Renal pelvis (tissue), 12 donors: Measurements from ENCODE around the gene CABYR. TPM values are rescaled to one million over a fixed set of nuclear protein-coding genes. Genes with fewer than 3 reads are reported as not detected.
A peak's percentile ranks its signal among the peaks of the same experiment; 100 is the strongest.

Experiments used
- DNase-seq: peaks from one replicate; pipeline ENCODE4 v3.0.0-alpha.2; 2013
- long read RNA-seq, 16 experiments: transcript quantifications; one replicate each; lab custom pipeline, GENCODE V29; 2026
- polyA plus RNA-seq, 3 donors: library from polyadenylated mRNA; unstranded; fragments of 120-200 nt; gene quantifications; one replicate each; pipeline ENCODE4 v1.2.1, GENCODE V29; 2013; ENCODE audit not compliant: insufficient read length in 3 of 3

CABYR gene, protein sequence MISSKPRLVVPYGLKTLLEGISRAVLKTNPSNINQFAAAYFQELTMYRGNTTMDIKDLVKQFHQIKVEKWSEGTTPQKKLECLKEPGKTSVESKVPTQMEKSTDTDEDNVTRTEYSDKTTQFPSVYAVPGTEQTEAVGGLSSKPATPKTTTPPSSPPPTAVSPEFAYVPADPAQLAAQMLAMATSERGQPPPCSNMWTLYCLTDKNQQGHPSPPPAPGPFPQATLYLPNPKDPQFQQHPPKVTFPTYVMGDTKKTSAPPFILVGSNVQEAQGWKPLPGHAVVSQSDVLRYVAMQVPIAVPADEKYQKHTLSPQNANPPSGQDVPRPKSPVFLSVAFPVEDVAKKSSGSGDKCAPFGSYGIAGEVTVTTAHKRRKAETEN
- polyA plus RNA-seq = 10 to 100 TPM in 1 of 3 donors, 1 to 10 TPM in 2; 6.2 to 10.5 (median 7.0) TPM
- long read RNA-seq, donor 1, partial matches to known transcripts = 0 of 1 reads
- long read RNA-seq, donor 1, other reads (novel, unspliced or antisense) = 0 of 1 reads
- long read RNA-seq, donor 2, partial matches to known transcripts = 17 of 26 reads
- long read RNA-seq, donor 2, other reads (novel, unspliced or antisense) = 7 of 26 reads
- long read RNA-seq, donor 3 = 0 reads
- long read RNA-seq, donor 4 = 0 reads
- long read RNA-seq, donor 5 = 0 reads
- long read RNA-seq, donor 6, partial matches to known transcripts = 0 of 3 reads
- long read RNA-seq, donor 6, other reads (novel, unspliced or antisense) = 0 of 3 reads
- long read RNA-seq, donor 7, partial matches to known transcripts = 0 of 1 reads
- long read RNA-seq, donor 7, other reads (novel, unspliced or antisense) = 0 of 1 reads
- long read RNA-seq, donor 8, partial matches to known transcripts = 0 of 1 reads
- long read RNA-seq, donor 8, other reads (novel, unspliced or antisense) = 0 of 1 reads
- long read RNA-seq, donor 9 = 0 reads
- long read RNA-seq, donor 10, partial matches to known transcripts = 18 of 26 reads
- long read RNA-seq, donor 10, other reads (novel, unspliced or antisense) = 6 of 26 reads
- long read RNA-seq, donor 11, partial matches to known transcripts = 0 of 1 reads
- long read RNA-seq, donor 11, other reads (novel, unspliced or antisense) = 0 of 1 reads
- long read RNA-seq, donor 12, partial matches to known transcripts = 0 of 1 reads
- long read RNA-seq, donor 12, other reads (novel, unspliced or antisense) = 0 of 1 reads
- long read RNA-seq, donor 13, partial matches to known transcripts = 0 of 1 reads
- long read RNA-seq, donor 13, other reads (novel, unspliced or antisense) = 0 of 1 reads
- long read RNA-seq, donor 14 = 0 reads
- long read RNA-seq, donor 15 = 0 reads
- long read RNA-seq, donor 16, partial matches to known transcripts = 0 of 1 reads
- long read RNA-seq, donor 16, other reads (novel, unspliced or antisense) = 0 of 1 reads

DNA sequence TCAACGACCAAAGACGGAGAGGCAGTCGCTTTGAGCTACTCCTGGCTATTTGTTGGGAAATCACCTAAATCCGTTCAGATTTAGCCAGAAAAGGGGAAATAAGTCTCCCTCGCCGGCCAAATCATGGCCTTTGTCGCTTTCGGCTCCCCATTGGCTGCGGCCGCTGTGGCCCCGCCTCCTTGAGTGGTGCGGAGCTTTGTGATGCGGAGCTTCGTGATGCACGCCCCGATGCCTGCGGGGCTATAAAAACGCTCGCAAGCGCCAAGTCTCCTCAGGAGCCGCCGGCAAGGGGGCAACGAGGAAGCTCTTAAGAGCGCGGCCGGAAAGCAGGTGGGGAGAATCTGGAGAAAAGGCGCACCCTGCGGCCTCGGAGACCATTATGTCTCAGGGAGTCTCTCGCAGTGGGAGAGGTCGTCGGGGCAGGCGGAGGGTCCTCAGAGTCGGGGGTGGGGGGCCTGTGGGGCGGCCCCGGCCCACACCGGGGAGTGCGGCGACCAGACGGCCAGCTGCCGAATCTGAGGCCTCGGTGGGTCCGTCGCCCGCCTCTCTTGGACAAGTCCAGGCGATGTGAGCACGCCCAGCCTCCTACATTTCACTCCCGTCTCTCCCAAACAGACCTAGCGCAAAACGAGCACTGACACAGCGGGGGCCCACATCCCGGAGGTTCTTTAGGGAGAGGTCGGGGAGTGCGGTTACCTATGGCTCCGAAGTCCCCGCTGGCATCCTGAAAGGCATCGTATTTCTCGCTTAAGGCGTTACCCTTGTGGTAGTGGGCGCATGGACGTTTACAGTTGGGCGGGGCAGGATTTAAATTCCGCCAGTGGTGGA, at the start of gene CABYR:
TSS of gene CABYR (plus strand) at position 274 of the 828 bp plus-strand sequence. CDS start 4,053 bp downstream, outside the sequence.
- DNase-seq = peak; percentile 86

DNA sequence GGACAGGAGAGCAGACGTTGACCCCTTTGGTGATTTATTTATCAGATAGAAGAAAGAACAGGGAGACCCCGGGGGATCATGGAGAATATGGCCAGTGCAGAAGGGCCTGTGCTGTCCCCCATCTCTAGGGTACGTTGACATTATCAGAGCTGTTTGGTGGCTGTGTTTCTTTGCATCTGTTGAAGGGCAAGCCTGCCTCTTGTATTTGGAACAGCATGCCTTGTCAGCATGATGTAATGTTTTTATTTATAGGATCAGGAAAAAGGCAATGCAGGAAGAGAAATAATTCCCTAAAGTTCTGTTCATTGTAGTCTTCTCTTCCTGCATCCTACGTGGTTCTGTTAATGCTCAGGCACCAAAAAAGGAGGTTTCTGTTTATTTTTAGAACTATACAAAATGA, 49.8 kb upstream of the CABYR start:
- no peak for DNase-seq

DNA sequence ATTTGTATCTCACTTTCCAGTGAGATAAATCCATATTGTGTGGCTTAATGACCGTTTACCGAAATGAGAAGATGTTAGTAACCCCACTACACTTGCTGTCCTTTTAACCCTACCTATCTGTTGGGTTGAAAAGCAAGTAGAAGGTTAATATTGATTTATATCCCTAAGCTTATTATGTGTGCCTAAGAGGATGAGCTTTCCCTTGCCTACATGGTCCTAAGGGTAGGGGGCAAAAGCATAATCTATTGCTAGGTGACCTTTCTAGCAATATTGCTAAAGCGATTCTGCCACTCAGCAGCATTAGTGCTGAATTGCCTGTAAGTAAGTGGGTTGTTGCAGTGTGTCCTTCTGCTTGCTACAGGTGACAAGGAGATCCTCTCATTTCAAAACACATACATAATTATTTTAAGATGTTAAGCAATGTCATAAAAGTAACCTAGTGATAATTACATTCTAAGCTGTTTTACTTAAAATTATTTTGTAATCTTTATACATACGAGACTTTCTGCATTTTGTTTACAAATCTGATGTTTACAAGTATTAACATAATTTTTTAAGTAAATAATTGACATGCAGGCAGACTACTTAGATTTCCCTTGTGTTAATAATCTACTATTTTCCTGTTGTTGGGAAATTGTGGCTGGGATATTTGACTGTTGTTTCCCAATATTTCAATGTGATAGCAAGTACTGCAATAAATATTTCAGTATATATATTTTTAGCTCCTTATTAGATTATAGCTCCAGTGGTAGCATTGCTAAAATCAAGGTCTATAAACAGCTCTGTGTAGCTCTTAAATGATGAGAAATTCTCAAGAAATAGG, 49.1 kb upstream of the CABYR start:
- no peak for DNase-seq

DNA sequence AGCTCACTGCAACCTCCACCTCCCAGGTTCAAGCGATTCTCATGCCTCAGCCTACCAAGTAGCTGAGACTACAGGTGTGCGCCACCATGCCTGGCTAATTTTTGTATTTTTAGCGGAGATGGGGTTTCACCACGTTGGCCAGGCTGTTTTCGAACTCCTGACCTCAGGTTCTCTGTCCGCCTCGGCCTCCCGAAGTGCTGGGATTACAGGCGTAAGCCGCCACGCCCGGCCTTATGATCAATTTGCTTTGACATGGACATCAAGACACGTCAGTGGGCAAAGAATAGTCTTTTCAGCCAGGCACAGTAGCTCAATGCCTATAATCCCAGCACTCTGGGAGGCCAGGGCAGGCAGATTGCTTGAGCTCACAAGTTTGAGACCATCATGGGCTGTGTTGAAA, 48.0 kb upstream of the CABYR start:
- no peak for DNase-seq

DNA sequence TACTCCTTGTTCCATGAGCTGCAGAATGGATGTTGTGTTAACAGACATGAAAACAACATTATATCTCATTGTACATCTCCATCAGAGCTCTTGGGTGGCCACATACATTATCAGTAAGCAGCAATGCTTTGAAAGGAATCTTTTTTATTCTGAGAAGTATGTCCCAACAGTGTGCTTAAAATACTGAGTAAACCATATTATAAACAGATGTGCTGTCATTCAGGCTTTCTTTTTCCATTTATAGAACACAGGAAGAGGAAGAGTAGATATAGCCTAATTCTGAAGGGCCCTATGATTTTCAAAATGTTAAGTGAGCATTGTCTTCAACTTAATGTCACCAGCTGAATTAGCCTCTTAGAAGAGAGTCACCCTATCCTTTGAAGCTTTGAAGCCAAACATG, 44.3 kb upstream of the CABYR start:
- DNase-seq = no peak

DNA sequence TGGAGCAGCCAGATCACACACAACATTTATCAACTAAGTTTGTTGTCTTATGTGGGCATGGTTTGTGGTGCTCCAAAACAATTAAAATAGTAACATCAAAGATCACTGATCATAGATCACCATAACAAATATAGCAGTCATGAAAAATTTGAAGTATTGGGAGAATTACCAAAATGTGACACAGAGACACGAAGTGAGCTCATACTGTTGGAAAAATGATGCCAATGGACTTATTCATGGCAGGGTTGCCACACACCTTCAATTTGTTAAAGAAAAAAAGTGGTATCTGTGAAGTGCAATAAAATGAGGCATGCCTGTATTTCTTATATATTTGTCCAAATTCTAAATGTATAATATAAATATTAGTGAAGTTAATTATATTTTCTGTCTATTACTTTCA, 42.9 kb upstream of the CABYR start:
- no peak for DNase-seq

DNA sequence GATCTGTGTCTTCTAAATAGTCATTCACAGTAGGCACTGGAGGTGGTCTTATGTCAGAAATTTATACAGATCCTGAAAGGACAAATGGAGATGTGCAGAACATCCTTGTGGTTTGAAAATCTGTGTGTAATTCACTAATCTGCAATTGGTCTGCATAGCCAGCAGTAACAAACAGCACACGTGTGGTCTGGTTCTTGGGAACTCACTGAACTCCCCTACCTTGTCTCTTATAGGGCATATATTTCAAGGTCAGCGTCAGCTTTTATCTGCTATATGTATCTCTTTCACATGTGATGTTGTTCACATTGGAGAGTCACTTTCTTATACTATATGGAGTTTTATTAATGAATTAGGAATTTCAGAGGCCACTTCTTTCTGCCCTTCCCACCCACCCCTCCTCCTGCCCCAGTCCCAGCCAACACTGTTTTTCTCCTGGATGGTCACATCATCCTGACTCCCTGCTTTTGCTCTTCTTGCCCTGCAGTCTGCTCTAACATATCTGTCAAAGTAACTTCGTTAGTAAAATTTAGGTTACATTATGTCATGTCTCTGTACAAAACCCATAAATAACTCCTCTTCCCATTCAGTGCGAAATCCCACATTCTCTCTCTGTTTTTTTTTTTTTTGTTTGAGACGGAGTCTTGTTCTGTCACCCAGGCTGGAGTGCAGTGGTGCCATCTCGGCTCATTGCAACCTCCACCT, 35.4 kb upstream of the CABYR start:
- peak; percentile 9 for DNase-seq

DNA sequence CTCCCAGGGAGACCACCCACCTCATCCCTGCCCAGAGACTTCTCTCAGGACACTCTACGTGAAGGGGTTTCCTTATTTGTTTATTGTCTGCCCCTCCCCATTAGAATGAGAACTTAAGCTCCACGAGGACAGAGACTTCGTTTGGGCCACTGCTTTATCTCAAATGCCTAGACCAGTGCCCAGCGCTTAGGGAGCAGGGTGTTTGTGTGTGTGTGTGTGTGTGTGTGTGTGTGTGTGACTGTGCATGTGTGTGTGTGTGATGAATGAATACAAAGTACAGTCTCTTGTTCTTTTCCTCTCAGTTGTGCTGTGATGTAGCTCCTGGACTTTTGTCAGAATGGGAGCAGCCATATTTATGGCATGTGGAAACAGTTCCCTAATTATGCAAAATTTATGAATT, 34.4 kb upstream of the CABYR start:
- DNase-seq = no peak

DNA sequence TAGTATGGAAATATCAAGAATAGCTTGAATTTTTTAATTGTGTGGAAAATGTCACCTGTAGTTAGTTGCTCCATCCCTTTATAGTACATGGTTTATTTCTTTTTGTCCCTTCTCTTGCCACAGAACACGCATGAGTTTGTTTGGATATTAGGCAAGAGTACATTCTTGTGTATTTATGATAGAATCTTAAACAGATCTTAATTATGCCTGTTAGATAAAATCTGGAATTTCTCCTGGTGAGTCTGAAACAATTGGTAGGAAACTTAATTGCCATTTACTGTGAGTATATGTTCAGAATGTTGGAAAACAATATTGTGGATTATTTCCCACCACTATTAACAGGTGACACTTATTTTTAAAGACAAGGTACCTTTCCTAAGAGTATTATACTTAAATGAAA, 30.2 kb upstream of the CABYR start:
- DNase-seq = no peak

DNA sequence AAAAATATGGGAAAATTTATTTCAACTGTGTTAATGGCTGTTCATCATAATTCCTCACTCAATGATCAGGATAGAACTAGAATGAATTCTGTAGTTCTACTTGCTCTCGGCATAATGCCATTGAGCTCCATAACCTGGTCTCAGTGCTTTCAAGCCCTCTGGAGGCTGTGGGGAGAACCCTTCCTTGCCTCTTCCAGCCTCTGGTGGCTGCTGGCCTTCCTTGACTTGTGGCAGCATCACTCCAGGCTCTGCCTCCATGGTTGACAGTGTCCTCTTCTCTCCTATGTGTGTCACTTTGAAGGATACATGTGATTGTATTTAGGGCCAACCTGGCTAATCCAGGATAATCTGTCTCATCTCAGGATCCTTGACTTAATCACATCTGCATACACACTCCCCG, 26.9 kb upstream of the CABYR start:
- DNase-seq = no peak

DNA sequence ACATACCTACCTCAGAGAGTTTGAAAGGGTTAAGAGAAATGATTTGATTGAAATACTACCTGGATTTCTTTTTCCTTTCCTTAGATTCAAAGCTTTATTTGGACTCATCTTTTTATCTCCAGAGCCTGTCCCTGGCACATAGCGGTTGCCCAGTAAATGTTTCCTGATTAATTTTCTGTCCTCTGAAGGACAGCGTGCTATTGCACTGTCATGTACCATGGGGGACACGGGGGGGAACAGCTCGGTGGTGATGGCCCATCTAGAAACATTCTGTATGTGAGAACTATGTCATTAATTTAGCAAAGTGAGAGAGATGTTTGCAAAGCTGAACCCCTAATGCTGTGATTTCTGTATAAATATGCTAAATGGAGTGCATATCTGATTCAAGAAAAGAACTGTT, 26.4 kb upstream of the CABYR start:
- no peak for DNase-seq

DNA sequence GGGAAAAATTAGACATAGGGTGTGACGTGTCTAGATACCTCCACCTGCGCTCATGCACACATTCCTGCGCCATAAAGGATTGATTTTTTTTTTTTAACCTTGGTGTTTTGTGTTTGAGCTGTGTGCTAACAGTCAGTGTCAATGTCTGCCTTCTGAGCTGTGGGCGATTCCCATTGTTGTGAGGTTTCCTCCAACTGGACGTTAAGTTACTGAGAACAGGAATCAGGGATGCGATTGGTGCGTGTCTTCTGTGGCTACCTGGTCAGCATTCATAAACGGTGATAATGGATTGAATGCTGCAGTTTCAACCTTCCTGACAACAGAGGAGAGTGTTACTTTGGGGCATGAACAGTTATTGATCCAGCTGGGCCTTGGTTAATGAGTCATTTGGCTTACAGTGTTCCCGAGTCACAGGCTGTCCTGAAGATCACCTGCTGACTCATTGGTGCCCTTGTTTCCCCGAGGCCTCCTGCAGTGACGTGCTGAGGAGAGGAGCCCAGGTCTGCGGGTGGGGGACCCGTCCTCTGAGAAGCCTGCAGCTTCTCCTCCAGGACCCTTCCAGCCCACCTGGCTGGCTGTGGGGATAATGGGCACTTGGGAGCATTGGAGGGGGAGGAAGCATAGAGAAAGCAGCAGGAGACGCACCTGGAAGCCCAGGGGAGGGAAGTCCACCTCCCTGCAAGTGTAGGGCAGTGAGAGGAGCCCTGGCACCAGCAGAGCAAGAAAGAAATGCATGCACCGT, 25.8 kb upstream of the CABYR start:
- no peak for DNase-seq

DNA sequence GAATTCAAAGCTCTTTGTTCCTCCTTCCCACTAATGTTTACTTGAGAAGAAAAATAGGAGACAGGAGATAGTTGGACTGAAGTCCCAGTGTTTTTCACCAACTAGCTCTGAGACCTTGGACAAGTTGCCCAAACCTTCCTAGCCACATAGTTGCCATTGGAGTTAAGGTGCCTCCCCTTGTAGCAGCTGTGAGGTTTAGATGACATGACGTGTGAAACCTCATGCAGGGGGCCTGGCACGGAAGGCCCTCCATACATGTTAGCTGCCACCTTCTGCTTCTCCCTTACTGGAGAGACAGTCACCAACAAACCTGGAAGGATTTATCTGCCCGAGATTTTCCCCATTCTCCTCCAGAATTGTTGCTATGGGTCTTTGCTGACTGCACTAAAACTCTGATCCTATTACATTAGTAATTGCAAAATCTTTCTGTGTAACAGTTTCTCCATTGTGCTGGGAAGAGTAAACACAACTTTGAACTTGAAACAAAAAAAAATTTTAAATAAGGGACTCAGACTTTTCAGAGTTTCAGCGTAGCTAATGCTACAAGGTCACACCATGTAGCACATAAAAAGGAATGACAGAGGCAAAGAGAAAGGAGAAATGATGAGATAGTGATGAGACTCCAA, 23.8 kb upstream of the CABYR start:
- DNase-seq = no peak

DNA sequence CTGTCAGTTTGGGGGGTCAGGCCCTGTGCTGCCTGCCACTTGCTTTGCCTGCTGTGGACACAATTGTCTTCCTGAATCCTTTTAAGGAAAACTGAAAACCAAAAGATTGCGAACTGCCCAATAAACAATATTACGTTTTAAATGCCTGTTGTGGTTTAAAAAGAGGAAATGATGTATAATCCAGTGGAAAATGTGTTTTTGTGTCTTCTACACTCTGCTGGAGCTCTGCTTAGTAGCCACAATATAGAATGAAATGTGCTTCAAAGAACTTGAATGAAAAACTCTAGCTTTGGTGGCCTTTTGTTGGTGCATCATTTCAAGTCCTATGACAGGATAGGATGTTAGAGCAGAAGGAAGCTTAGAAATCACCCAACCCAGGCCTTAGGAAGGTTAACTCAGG, 23.2 kb upstream of the CABYR start:
- DNase-seq = no peak

DNA sequence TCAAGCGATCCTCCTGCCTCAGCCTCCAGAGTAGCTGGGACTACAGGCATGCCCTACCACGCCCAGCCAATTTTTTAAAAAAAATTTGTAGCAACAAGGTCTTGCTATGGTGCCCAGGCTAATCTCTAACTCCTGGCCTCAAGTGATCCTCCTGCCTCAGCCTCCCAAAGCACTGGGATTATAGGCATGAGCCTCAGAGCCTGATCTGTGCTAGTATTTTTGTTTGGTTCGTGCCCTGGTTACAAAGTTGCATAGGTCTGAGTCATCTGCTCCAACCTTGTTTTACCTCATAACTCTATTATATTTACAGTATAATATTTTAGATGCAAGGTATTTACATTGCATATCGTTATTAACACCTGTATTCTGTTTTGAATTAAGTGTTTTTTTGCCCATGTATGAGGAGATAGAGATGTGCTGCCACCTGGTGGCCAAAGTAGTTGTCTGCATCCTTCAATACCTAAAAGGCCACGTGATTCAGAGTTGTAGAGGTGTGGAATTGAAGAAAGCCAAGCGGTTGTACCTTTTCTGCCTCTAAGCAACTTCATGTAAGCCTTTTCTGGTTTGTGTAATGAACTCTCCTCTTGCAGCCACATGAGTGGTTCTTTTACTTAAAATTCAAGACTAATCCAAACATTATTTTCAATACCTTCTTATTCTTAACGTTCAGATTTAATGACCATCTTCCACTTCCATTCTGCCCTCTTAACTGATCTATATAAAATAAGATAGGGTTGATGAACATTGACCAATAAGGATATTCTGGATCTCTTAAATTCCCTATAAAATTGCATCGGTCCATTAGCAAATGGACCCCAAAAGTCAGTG, 19.9 kb upstream of the CABYR start:
- DNase-seq = peak; percentile 71

DNA sequence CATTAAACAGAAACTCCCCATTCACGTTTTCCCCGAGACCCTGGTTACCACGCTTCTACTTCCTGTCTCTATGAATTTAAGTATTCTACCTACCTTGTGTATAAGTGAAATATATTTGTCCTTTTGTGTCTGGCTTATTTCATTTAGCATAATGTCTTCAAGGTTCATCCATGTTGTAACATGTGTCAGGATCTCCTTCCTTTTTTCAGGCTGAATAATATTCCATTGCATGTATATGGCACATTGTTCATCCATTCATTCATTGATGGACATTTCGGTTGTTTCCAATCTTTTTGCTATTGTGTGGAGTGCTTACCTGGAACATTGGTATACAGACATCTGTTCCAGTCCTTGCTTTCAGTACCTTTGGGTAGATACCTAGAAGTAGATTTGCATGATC, 18.2 kb upstream of the CABYR start:
- DNase-seq = no peak

DNA sequence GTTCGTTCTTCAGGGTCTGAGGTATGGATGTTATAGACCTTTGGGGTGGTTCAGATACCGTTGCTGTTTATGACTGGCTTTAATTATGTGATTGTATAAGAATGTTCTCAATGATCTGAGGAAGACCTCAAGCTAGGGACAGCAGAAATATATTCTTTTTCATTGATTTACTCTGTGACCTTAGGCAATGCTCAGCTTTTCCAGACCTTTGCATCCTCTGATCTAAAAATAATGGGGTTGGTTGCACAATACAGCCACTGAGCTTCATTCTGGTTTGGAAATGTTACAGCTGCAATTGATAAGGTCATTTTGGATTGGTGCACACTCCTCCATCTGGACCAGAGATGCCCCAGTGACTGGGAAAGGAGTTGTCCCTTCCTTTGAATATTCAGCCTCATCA, 17.2 kb upstream of the CABYR start:
- no peak for DNase-seq
